Skeletal muscle satellite cell (primary cell): Measurements from ENCODE around the gene PTPN11.
"Not testable (repeated sequence)": the region's sequence is repeated elsewhere in the genome, so short reads cannot be mapped to it uniquely, and the experiment has no call there.

Experiments
- H3K27me3 ChIP-seq: 2 replicates; pipeline ENCODE4 v1.7.0; 2013; ENCODE audit warnings: low read length; ENCODE audit not compliant: control insufficient read depth, insufficient read depth
- H3K36me3 ChIP-seq: 2 replicates; pipeline ENCODE4 v1.7.0; 2013; ENCODE audit warnings: mild to moderate bottlenecking, control low read depth, low read length; ENCODE audit not compliant: insufficient read depth
- H3K4me1 ChIP-seq: 2 replicates; pipeline ENCODE4 v1.7.0; 2013; ENCODE audit warnings: low read length; ENCODE audit not compliant: control insufficient read depth, insufficient read depth
- H3K4me2 ChIP-seq: 2 replicates; pipeline ENCODE4 v1.7.0; 2013; ENCODE audit warnings: mild to moderate bottlenecking, low read length
- H3K4me3 ChIP-seq: 2 replicates; pipeline ENCODE4 v1.7.0; 2013; ENCODE audit warnings: low read length
- H3K9ac ChIP-seq: 2 replicates; pipeline ENCODE4 v1.7.0; 2013; ENCODE audit warnings: mild to moderate bottlenecking, low read depth, low read length, moderate library complexity
- H3K9me3 ChIP-seq: replicated peaks from 2 replicates; pipeline ENCODE4 v1.7.0; 2013; ENCODE audit warnings: mild to moderate bottlenecking, control low read depth, low read length

Gene PTPN11

DNA sequence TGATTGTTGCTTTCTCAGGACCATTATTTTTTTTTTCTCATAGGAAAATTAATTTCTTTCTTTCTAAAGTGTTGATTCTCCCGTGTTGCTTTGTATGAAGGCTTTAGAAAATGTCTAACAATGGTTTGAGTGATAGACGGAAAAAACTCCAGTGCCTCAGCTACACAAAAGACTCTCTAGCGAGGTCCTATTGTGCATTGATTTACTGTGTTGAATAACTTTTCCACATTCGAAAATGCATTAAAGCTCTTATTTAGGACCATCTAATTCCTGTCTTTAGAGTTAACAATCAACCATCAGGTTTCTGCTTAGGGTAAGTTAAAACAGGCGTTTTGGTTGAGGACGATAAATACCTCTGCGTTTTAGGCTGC is 99.6 kb downstream of the PTPN11 start:
- H3K9me3 ChIP-seq = no peaks in the 10 kb centered on the region
- H3K9ac ChIP-seq = no peak overlapping the region
- no peaks in the 10 kb centered on the region for H3K27me3 ChIP-seq
- H3K4me3 ChIP-seq = no peak overlapping the region
- no peaks in the 10 kb centered on the region for H3K36me3 ChIP-seq
- H3K4me2 ChIP-seq = no peak overlapping the region
- no peaks in the 10 kb centered on the region for H3K4me1 ChIP-seq

DNA sequence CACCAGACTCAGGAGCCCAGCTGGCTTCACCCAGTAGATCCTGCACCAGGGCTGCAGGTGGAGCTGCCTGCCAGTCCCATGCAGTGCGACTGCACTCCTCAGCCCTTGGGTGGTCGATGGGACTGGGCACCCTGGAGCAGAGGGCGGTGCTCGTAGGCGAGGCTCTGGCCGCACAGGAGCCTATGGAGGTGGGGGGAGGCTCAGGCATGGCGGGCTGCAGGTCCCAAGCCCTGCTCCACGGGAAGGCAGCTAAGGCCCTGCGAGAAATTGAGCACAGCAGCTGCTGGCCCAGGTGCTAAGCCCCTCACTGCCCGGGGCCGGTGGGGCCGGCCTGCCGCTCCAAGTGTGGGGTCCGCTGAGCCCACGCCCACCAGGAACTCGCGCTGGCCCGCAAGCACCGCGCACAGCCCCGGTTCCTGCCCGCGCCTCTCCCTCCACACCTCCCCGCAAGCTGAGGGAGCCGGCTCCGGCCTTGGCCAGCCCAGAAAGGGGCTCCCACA is 101.1 kb downstream of the PTPN11 start:
- not testable (repeated sequence) for H3K4me3 ChIP-seq, H3K9ac ChIP-seq, H3K27me3 ChIP-seq, H3K4me1 ChIP-seq, H3K4me2 ChIP-seq, H3K36me3 ChIP-seq, H3K9me3 ChIP-seq

DNA sequence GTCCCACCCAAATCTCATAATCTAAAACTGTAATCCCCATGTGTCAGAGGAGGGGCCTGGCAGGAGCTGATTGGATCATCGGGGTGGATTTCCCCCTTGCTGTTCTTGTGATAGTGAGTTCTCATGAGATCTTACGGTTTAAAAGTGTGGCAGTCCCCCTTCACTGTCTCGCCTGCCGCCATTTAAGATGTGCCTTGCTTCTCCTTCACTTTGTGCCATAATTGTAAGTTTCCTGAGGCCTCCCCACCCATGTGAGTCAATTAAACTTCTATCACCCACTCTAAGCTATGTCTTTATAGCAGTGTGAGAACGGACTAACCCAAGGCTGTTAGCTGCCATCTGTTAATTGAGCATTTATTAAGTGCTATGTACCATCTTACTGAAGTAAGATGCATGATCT is 105.1 kb downstream of the PTPN11 start:
- Histone ChIP-seq H3K4me1 (no peaks in the 10 kb centered on the region), H3K9me3 (no peaks in the 10 kb centered on the region), H3K27me3 (no peaks in the 10 kb centered on the region), H3K4me3 (no peak overlapping the region), H3K4me2 (no peak overlapping the region), H3K36me3 (no peaks in the 10 kb centered on the region), H3K9ac (no peak overlapping the region)

DNA sequence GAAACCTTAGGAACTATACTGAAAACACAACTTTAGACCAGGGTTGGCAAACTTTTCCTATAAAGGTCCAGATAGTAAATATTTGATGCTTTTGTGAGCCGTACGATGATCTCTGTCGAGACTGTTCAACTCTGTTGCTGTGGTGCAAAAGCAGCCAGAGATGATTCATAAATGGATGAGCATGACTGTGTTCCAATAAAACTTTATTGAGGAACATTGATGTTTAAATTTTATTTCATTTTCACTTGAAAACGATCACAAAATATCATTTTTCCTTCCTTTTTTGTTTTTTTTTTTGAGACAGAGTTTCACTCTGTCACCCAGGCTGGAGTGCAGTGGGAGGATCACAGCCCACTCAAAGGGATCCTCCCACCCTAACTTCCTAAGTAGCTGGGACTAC is 105.5 kb downstream of the PTPN11 start:
- Histone ChIP-seq H3K4me3 (no peak overlapping the region), H3K9ac (no peak overlapping the region), H3K4me1 (no peaks in the 10 kb centered on the region), H3K4me2 (no peak overlapping the region), H3K36me3 (no peaks in the 10 kb centered on the region), H3K27me3 (no peaks in the 10 kb centered on the region), H3K9me3 (no peaks in the 10 kb centered on the region)

DNA sequence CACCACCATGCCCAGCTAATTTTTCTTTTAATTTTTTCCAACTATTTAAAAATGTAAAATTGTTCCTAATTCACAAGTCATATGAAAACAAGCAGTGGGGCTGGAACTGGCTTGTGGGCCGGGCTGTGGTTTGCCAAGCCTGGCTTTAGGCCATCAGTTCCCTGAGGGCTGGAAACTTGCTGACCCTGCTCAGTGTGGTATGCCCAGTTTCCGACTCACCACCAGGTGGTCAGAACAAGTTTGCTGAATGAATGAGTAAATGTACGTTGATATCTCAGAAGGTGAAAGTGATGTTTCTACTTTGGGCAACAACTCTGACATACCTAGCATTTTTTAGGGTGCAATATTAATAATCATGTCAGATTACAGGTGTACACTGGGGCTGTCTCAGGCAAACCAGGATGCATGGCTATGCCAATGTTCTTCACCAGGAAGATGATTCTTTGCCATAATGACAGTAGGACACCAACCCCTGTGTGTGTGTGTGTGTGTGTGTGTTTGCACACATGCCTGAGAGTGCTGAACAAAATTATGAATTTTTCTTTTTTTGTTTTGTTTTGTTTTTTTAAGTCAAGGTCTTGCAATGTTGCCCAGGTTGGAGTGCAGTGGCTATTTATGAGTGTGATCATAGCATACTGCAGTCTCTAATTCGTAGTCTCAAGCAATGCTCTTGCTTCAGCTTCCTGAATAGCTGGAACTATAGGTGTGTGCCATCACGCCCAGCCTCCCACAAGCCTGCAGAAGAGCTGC is 106.1 kb downstream of the PTPN11 start:
- H3K4me1 ChIP-seq = no peaks in the 10 kb centered on the region
- no peak overlapping the region for H3K4me3 ChIP-seq
- H3K9me3 ChIP-seq = no peaks in the 10 kb centered on the region
- no peaks in the 10 kb centered on the region for H3K36me3 ChIP-seq
- H3K9ac ChIP-seq = no peak overlapping the region
- no peak overlapping the region for H3K4me2 ChIP-seq
- H3K27me3 ChIP-seq = no peaks in the 10 kb centered on the region

DNA sequence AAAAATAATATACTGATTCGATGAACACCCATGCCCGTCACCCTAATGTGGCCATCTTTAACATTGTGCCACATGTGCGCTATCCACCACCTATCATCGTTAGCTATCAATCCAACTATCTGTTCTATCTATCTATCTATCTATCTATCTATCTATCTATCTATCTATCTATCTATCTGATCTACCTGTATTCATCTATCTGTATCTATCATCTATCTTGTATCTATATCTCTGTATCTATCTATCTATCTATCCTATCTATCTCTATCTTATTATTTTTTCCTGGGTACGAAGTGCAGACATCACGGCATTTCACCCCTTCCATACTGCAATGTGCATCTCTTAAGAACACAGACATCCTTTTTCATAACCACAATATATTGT is 106.7 kb downstream of the PTPN11 start:
- Histone ChIP-seq H3K27me3 (no peaks in the 10 kb centered on the region), H3K4me3 (no peak overlapping the region), H3K4me2 (no peak overlapping the region), H3K4me1 (no peaks in the 10 kb centered on the region), H3K9ac (no peak overlapping the region), H3K9me3 (no peaks in the 10 kb centered on the region), H3K36me3 (no peaks in the 10 kb centered on the region)

DNA sequence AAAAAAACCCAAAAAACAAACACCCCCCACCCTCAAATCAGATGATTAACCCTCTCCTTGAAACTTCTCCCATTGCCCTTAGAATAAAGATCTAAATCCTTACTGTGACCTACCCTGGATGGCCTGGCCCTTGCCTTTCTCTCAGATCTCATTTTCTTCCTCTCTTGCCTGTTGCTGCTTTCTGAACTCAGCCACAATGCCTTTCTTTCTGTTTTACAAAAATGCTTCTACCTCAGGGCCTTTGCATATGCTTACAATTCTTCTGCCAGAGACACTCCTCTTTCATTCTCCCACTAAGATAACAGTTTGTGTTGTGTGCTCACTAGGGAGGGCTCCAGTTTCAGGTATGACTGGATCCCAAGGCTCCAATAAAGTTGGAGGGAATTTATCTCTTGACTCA is 108.3 kb downstream of the PTPN11 start:
- Histone ChIP-seq H3K4me1 (no peaks in the 10 kb centered on the region), H3K9ac (no peak overlapping the region), H3K36me3 (no peaks in the 10 kb centered on the region), H3K4me3 (no peak overlapping the region), H3K9me3 (no peaks in the 10 kb centered on the region), H3K27me3 (no peaks in the 10 kb centered on the region), H3K4me2 (no peak overlapping the region)

DNA sequence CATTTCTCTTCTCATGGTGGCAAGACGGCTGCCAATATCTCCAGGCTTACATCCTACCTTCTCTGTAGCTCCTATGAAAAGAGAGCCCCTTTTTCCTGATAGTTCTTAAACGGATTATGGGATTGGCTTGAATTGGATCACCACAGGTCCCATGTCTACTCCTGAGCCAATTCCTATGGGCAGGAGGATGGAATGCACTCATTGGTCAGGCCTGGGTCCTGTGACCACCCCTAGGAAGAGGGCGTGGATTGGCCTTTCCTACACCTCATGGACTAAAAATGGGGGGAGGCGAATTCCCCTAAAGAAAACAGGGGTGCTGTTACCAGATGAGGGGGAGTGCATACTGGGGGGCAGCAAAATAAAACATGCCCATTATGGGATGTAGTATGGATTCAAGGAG is 108.8 kb downstream of the PTPN11 start:
- no peaks in the 10 kb centered on the region for H3K9me3 ChIP-seq
- H3K4me3 ChIP-seq = no peak overlapping the region
- H3K9ac ChIP-seq = no peak overlapping the region
- H3K27me3 ChIP-seq = no peaks in the 10 kb centered on the region
- no peak overlapping the region for H3K4me2 ChIP-seq
- no peaks in the 10 kb centered on the region for H3K4me1 ChIP-seq
- no peaks in the 10 kb centered on the region for H3K36me3 ChIP-seq

DNA sequence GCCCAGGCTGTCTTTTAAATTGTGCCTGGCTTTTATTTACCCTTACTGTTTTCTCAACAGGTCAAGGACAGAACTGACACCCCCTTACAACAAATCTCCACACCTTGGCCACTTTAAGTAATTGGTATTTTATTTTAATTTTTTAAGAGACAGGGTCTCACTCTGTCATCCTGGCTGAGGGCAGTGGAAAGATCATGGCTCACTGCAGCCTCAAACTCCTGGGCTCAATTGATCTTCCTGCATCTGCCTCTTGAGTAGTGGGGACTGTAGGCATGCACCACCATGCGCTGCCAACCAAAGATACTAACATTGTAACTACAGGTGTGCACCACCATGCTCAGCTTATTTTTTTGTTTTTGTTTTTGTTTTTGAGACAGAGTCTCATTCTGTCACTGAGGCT is 109.8 kb downstream of the PTPN11 start:
- no peaks in the 10 kb centered on the region for H3K27me3 ChIP-seq
- no peaks in the 10 kb centered on the region for H3K36me3 ChIP-seq
- H3K9me3 ChIP-seq = no peaks in the 10 kb centered on the region
- no peaks in the 10 kb centered on the region for H3K4me1 ChIP-seq
- H3K4me2 ChIP-seq = no peak overlapping the region
- H3K4me3 ChIP-seq = no peak overlapping the region
- H3K9ac ChIP-seq = no peak overlapping the region

DNA sequence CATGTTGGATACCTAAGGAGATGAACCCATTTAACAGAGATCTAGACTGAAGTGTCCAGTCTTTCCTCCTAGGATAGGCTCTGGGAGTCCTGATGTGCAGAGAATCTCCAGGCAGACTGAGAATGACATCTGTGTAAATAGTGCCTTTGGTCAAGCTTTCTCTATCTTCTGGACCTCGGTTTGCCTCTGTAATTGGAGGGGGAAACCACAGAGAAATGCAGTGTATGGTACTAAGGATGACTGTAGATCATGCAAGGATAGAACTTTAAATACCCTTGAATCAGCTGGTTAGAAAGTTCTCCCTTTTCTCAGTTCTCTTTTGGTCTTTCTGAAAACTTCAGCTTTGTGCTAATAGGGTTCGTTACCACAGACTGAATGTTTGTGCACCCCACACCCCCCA is 112.2 kb downstream of the PTPN11 start:
- H3K36me3 ChIP-seq = no peaks in the 10 kb centered on the region
- H3K27me3 ChIP-seq = no peaks in the 10 kb centered on the region
- no peak overlapping the region for H3K9ac ChIP-seq
- H3K9me3 ChIP-seq = no peaks in the 10 kb centered on the region
- no peak overlapping the region for H3K4me2 ChIP-seq
- no peaks in the 10 kb centered on the region for H3K4me1 ChIP-seq
- no peak overlapping the region for H3K4me3 ChIP-seq

DNA sequence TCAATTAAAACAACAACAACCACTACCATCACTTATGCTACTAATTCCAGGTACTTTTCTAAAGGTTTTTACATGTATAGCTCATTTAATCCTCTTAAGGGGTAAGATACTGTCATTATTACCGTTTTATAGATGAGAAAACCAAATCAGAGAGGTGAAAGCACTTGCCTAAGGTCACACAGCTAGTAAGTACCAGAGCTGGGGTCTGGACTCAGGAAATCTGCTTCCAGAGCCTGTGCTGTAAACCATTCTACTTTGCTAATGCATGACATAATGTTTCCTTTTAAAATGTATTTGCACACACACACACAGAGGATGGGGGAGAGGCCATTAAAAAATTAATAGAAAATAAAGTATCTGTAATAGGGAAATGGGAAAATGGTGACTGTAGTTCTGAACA is 113.4 kb downstream of the PTPN11 start:
- Histone ChIP-seq H3K9me3 (no peaks in the 10 kb centered on the region), H3K9ac (no peak overlapping the region)

DNA sequence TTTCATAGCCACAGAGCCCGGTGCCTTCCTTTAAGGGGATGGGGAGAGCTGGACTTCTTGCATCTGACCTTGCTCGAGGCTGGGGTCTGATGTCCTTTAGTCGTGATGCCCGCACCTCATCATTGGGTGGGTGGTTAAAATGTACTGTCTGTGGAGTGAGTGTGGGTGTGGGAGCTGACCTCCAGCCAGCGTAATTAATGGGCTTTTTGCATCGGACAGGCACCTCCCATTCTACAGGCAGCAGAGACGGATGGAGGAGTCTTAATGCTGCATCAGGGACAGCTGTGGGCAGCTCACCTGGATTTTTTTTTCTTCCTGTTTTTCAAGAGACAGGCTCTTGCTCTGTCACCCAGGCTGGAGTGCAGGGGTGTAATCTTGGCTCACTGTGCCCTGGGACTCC is 114.8 kb downstream of the PTPN11 start:
- no peak overlapping the region for H3K4me3 ChIP-seq
- H3K4me1 ChIP-seq = no peaks in the 10 kb centered on the region
- H3K9me3 ChIP-seq = no peaks in the 10 kb centered on the region
- H3K4me2 ChIP-seq = no peak overlapping the region
- H3K9ac ChIP-seq = no peak overlapping the region
- no peaks in the 10 kb centered on the region for H3K27me3 ChIP-seq
- no peaks in the 10 kb centered on the region for H3K36me3 ChIP-seq

More for the DNA sequence above, 113.4 kb downstream of the PTPN11 start:
- Histone ChIP-seq H3K4me3 (no peak overlapping the region), H3K4me1 (no peaks in the 10 kb centered on the region), H3K36me3 (no peaks in the 10 kb centered on the region), H3K27me3 (no peaks in the 10 kb centered on the region), H3K4me2 (no peak overlapping the region)
